ENCODE measurements around the gene UBA1.

Gene UBA1

GRCh38 chrX:47231167-47231566 is 37.5 kb downstream of the UBA1 start:
- peak overlapping the region; percentile 45 for H3K27ac ChIP-seq
- no peak for TF ChIP-seq CTCF (conservative IDR thresholded peaks at IDR 0.05; ENCODE audit: low read depth)
- ChIA-PET CTCF (no interaction called here), POLR2A (ENCODE audit: low non-redundant PET) (interaction anchor here (0.7 kb wide), 1 partner anchor 93 kb away, joined by 3 read pairs; no protein-coding TSS in a partner anchor)
- DNase-seq (ENCODE audit: low spot score) = no peak

GRCh38 chrX:47232197-47232802 is 38.7 kb downstream of the UBA1 start:
- DNase-seq (ENCODE audit: low spot score) = no peak
- no peak for TF ChIP-seq CTCF (conservative IDR thresholded peaks at IDR 0.05; ENCODE audit: low read depth)
- CTCF ChIA-PET = no interaction called here
- POLR2A ChIA-PET (ENCODE audit: low non-redundant PET) = no interaction called here
- peak overlapping the region; percentile 92 for H3K27ac ChIP-seq

GRCh38 chrX:47232803-47233332 is 39.2 kb downstream of the UBA1 start, which contains the start of gene USP11:
Gene USP11 (plus strand): TSS chrX:47233009. CDS start chrX:47233044, 35 bp downstream.
- DNase-seq (ENCODE audit: low spot score) = no peak
- peak within 1 kb of the TSS; percentile 92 for H3K27ac ChIP-seq
- ChIA-PET CTCF (interaction anchor here (0.9 kb wide), 1 partner anchor 291 kb away, joined by 4 read pairs; no protein-coding TSS in a partner anchor), POLR2A (ENCODE audit: low non-redundant PET) (interaction anchor here (0.6 to 0.9 kb wide), 4 partner anchors 15 to 99 kb away, joined by 3 to 5 read pairs (median 5); no protein-coding TSS in a partner anchor)
- TF ChIP-seq CTCF (conservative IDR thresholded peaks at IDR 0.05; ENCODE audit: low read depth) = no peak

GRCh38 chrX:47233333-47234113 is 39.9 kb downstream of the UBA1 start:
- ChIA-PET CTCF (interaction anchor here (0.9 kb wide), 1 partner anchor 290 kb away, joined by 4 read pairs; no protein-coding TSS in a partner anchor), POLR2A (ENCODE audit: low non-redundant PET) (interaction anchor here (0.6 to 0.9 kb wide), 4 partner anchors 16 to 99 kb away, joined by 3 to 5 read pairs (median 5); no protein-coding TSS in a partner anchor)
- peak overlapping the region; percentile 92 for H3K27ac ChIP-seq
- peak; percentile 84 for DNase-seq (ENCODE audit: low spot score)
- no peak for TF ChIP-seq CTCF (conservative IDR thresholded peaks at IDR 0.05; ENCODE audit: low read depth)

GRCh38 chrX:47234583-47234982 is 41.0 kb downstream of the UBA1 start:
- TF ChIP-seq CTCF (conservative IDR thresholded peaks at IDR 0.05; ENCODE audit: low read depth) = no peak
- POLR2A ChIA-PET (ENCODE audit: low non-redundant PET) = no interaction called here
- H3K27ac ChIP-seq = no peak overlapping the region

GRCh38 chrX:47235691-47236103 is 42.1 kb downstream of the UBA1 start:
- TF ChIP-seq CTCF (conservative IDR thresholded peaks at IDR 0.05; ENCODE audit: low read depth) = no peak
- ChIA-PET CTCF (interaction anchor here (0.6 kb wide), 1 partner anchor 571 kb away, joined by 3 read pairs; no protein-coding TSS in a partner anchor), POLR2A (ENCODE audit: low non-redundant PET) (no interaction called here)
- DNase-seq (ENCODE audit: low spot score) = no peak
- no peak overlapping the region for H3K27ac ChIP-seq

More at GRCh38 chrX:47234583-47234982, 41.0 kb downstream of the UBA1 start:
- CTCF ChIA-PET = no interaction called here
- DNase-seq (ENCODE audit: low spot score) = no peak

All from RWPE1 (cell line).